Stimulated activated CD8-positive, alpha-beta memory T cell treated with anti-CD3 and anti-CD28 coated beads, Interleukin-7, amount 100 ng/mL, for 4 hours (primary cell): ENCODE results near the gene ARHGAP27.
A peak's percentile ranks its signal among the peaks of the same experiment; 100 is the strongest.

Experiments
- DNase-seq, 2 donors: peaks; one replicate each; pipeline ENCODE4 v3.0.0-alpha.2; 2020; ENCODE audit warnings: low read depth in 2 of 2

The ARHGAP27 gene

GRCh38 chr17:45430738-45431530 is 1.7 kb downstream of the ARHGAP27 start:
- DNase-seq, result peak in 1 of 2 donors; percentile 19

DNA sequence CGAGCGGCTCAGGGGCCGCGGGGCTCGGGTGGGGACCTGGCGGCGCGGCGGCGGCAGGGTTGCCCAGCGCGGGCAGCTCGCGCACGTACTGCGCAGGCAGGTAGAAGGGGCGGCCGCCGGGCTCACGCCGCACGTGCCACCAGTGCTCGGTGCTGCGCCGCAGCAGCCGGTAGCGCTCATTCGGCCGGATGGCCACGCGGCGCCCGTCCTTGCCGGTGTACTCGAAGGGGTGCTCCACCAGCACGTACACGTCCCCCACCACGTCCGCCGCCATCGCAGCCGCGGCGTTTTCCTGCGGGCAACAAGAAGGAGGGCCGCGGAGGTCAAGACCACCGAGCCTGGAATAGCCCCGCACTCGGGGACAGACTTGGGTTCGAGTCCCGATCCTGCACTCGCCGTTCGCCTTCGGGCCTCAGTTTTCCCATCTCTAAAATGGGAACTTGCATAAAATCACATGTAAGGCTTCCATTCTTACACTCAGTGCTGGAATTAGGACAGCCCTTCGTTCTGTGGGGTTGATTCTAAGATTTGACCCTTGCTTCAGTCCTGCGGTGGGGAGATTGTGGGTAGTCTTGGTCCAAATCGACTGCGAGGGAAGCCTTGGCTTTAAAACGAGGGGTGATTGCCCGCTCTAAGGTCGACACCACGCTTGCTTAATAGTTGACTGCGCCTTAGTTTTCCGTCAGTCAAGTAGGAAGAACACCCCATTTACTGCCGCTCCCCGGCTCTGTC is 2.5 kb downstream of the ARHGAP27 start:
- DNase-seq, result no peak

DNA sequence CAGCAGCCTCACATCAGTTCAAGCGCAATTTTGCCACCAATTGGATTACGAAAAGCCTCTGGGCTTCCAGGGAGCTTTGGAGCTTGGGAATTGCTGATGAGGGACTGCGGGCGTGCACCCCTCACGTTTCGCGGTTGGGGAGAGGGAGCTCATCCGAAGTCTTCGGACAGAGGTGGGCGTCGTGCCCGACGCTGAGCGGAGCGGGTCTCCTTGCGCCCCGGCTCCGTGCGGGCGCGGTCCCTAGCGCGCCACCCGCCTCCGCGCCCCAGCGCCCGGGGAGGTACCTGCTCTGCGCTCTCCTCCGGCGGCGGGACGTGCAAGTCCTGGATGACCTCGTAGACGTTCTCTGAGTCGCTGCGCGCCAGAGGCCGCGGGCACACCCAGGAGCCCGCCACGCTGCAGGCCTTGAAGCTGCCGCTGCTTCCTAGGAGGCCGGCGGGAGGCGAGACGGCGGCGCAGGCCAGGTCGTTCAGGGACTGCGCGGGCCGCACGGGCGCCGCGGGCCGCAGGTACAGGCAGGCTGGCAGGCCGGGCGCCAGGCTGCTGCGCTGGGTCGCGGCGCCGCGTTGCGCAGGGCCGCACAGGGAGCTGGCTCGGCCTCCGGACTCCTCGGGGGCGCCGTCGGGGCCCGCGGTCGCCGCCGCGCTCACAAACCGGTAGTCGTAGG is 3.2 kb downstream of the ARHGAP27 start:
- DNase-seq, result no peak

DNA sequence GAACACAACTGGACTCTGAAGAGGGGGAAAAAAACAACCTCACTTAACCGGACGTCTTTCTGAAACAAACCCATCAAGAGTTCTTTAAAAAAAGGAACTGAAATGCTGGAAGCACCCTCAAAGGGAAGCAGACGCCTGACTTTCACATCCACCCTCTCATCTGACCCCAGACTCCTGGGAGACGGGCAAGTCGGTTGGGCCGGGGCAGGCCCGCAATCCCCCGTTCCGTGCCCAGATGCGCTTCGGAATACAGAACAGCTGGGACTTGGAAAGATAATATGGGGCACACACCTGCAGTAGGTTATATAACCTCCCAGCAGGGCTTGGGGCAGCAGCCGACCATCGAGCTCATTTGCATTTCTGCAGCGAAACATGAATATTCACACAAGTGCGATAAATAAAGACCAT is 3.7 kb downstream of the ARHGAP27 start:
- DNase-seq, result no peak

GRCh38 chr17:45428050-45428617 is 4.5 kb downstream of the ARHGAP27 start:
- DNase-seq, result peak; percentile 45 to 63

- no peak for DNase-seq
These were observed 5.4 kb downstream of the ARHGAP27 start for GRCh38 chr17:45427181-45427835.

DNA sequence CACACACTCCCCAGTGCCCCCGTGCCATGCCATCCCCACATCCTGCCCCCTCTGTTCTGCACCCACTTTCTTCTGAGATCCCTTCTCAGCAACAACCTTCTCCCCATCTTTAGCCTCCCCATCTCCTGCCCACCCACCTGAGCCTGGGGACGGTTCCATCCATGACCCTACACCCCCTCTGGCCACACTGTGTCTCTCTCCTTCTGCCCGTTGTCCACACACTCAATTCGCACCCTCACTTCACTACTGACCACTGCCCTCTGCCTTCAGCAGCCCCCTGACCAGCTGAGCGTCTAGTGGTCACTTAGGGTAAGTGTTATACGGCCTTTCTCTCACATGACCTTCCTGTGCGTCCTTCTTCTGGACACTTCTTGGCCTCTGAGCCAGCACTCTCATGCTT is 6.1 kb downstream of the ARHGAP27 start:
- no peak for DNase-seq

DNA sequence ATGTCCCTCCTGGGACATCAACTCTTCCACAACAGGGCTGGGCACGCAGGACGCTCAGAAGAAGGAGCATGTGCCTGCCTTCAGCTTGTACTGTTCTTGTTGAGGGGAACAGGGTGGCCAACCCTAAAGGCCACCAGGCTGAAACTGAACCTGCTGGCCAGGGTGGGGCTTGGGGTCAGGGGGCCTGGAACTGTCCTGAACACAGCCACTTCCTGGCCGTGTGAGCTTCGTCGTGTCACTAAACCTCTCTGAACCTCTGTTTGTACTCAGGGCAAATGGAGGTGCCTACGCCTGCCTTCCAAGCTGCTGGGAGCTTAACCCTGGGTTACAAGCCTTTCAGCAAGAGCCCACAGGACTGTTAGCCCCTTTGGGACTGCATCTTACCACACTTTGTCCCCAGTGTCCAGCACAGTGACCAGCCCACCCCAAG is 6.7 kb downstream of the ARHGAP27 start:
- no peak for DNase-seq

- DNase-seq, result no peak
These were observed 7.3 kb downstream of the ARHGAP27 start for GRCh38 chr17:45425125-45425983.

- no peak for DNase-seq
These were observed 7.9 kb downstream of the ARHGAP27 start for GRCh38 chr17:45424769-45425124.

DNA sequence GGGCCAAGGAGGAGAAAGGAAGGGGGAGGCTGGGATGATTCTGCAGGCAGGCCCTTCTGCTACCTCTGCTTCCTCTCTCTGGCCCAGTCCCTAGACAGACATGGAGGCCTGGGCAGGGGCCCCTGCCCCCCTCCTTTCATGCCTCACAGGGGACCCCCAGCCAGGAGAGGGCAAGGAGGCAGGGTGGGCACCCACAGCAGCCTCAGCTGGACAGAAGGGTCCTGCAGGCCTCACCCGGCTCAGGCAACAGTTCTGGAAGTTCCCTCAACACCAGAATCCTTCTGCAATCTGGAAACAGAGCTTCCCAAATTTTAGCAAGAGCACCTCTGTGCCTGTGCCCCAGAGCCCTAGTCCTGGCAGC is 8.7 kb downstream of the ARHGAP27 start:
- no peak for DNase-seq

GRCh38 chr17:45423304-45423974 is 9.2 kb downstream of the ARHGAP27 start:
- no peak for DNase-seq

DNA sequence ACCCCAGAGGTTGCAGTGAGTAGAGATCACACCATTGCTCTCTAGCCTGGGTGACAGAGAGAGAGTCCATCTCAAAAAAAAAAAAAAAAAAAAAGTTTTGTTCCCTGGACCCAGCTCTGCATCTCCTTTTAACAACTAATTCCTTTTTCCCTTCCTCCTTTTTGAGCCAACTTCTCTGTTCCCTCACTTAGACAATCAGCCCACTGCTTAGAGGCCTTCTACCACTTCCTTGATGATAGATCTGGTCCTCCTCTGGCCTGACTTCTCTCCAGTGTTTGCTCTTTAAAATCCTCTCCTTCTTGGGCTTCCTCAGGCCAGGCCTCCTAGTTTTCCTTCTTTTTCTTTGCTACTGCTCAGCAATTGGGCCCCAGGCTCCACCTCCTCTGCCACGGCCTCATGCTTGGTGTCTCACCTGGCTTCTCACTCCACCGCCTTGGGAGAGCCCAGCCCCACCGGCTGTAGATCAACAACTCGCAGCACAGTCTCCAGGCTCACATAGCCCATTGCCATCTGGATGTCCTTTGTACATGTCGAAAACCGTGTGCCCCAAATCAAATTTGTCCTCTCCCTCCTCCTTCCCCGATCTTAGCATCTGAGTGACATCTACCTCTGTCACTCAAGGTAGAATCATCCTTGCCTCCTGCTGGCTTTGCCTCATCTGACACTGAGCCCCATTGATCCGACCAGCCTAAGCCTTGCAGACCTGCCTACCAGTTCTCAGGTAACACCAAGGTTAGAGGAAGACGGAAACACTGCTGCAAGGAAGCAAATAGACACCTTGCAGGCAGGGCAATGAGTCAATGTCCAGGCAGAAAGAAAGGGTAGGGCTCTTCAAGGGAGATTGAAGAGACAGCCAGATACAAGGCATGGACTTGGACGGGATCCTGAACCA is 17.4 kb downstream of the ARHGAP27 start:
- no peak for DNase-seq

DNA sequence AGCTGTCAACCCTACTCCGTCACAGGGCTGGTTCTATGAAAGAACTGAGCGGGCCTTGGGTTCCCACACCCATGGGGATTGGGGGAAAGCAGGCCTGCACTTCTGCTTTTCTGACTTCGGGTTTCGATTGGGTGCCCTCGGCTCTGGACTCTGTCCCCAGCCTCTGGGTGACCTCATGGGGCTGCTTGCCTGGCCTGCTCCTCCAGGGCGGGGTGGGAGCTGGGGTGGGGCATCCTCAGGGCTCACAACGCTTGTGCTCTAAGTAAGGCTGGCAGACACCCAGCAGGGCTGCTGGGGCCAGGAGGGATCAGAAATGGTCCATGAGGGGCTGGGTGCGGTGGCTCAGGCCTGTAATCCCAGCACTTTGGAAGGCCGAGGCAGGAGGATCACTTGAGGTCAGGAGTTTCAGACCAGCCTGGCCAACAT is 19.2 kb downstream of the ARHGAP27 start:
- DNase-seq, result no peak

DNA sequence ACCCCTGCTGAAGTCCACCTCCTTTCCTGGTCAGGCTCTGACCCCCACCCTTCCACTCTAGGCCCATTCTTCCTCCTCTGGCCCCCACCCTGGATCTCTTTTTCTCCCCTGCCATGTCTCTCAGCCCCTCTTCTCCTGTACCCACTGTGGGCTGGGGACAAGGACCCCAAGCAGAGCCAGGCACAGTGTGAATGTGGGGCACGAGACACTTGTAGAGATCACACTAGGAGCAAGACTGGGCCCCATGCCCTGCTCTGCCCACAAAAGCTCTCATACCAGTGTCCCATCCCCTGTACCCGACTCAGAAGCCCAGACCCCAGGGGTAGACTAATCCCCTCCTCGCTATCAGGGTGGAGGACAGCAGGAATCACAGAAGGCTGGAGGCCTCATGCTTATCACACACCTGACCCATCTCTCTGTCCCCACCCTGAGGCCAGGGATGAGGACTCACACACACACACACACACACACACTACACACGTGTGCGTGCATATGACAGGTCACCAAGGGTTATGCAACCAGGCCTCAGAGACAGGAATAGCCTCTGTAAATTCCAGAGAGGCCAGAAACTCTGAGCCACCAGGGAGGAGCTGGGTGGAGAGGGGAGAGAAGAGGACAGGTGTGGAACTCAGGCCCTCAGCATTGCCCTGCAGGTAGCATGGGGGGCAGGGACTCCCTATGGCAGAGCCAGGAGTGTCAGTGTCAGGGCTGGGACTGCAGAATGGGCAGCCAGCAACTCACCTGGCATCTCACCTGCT is 21.1 kb downstream of the ARHGAP27 start:
- no peak for DNase-seq

DNA sequence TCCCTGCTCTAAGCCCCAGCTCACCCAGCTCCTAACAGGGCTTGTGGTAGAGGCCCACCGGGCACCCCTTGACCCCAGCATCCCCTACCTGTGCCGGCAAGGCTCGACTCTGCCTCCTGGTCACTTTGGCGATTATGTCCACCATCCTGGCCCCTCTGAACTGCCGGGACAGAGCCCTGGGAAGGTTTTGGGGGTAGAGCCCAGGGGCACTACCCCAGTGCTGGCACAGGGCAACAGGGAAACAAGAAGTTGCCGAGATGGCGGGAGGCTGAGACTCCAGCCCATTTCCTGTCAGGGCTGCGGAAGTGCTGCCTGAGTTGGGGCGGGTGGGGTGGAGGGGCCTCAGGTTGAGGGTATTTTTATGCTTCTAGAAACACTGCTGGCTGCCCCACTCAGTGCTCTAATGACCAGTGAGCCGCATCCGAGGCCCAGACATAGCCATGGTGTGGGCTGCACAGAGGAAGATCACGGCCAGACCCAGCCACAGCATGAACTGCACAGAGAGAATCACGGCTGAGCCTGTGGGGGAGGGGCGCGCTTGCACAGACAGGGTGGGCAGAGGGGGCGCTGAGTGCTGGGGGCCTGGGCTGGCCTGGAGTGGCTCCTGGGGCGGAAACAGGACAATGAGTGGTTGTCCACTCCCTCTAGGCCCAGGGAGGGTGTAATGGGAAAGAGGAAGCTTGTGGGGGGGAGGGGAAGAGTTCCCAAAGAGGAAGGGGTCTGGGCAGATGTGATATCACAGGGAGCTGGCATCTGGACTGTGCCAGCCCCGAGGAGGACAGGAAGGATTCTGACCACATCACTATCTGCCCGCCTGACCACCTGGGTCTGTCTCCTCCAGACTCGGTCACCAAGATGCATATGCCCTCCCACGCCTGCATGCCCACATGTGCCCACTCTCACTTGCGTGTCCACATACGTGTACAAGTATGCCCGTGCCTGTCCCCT is 22.3 kb downstream of the ARHGAP27 start:
- peak; percentile 36 to 49 for DNase-seq

DNA sequence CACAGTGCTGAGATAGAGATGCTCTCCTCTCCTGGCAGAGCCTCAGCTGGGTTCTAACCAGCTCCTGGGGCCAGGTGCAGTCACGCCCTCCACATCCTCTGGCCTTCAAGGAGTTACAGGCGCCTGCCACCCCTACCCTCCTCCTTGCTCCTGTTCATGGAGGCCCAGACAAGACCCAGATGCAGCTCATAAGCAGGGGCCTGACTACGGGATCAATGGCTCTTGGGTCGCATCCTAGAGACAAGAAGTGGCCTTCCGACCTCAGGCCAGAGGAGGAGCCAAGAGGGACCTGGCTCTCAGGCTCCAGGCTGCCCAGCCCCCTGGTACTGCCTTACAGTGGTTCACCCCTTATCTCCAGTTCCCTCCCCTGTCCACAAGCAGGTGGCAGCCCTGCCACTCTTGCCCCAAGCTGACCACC is 23.0 kb downstream of the ARHGAP27 start:
- no peak for DNase-seq
